BJ (cell line): ENCODE measurements around the gene SORBS1. TPM values are rescaled to one million over a fixed set of nuclear protein-coding genes. Genes with fewer than 3 reads are reported as not detected.
A peak's percentile ranks its signal among the peaks of the same experiment; 100 is the strongest.

ENCODE experiments used
- CTCF ChIA-PET: fragments of 350-600 bp; formaldehyde crosslinking; extraction: SDS; loops from one replicate; lab custom pipeline; 2021; ENCODE audit warnings: antibody characterized with exemption, inconsistent platforms; lab: Yijun Ruan, JAX
- POLR2A ChIA-PET: fragments of 300-600 bp; sonication (Branson Sonifier 250); formaldehyde crosslinking; extraction: SDS; loops from one replicate; lab custom pipeline; 2021; ENCODE audit warnings: antibody characterized with exemption; lab: Charles Lee
- DNase-seq: peaks from one replicate; pipeline ENCODE4 v3.0.0-alpha.2; 2011; ENCODE audit warnings: low read depth
- H3K27me3 ChIP-seq: 2 replicates; pipeline ENCODE4 v1.6.0; 2011; ENCODE audit warnings: low read length; ENCODE audit not compliant: control insufficient read depth, insufficient read depth
- H3K36me3 ChIP-seq: 2 replicates; pipeline ENCODE4 v1.5.1; 2011; ENCODE audit warnings: low read length; ENCODE audit not compliant: control insufficient read depth, insufficient read depth
- H3K4me3 ChIP-seq: 2 replicates; pipeline ENCODE4 v1.5.1; 2011; ENCODE audit warnings: low read depth, mild to moderate bottlenecking, control low read depth, low read length
- polyA plus RNA-seq: library from polyadenylated mRNA; depleted of rRNA; stranded (reverse); fragments of >200 nt; gene quantifications from 2 replicates; pipeline ENCODE4 v1.2.3, GENCODE V29; 2011
- TF ChIP-seq, protein P1 (sequence below): IDR thresholded peaks from 2 replicates; pipeline ENCODE4 v1.5.1; 2011; ENCODE audit warnings: low read depth, mild to moderate bottlenecking, control low read depth, inconsistent platforms, low read length, moderate library complexity; ENCODE audit not compliant: insufficient read depth

The SORBS1 gene
- polyA plus RNA-seq, 1 experiment = 1.8 TPM

DNA sequence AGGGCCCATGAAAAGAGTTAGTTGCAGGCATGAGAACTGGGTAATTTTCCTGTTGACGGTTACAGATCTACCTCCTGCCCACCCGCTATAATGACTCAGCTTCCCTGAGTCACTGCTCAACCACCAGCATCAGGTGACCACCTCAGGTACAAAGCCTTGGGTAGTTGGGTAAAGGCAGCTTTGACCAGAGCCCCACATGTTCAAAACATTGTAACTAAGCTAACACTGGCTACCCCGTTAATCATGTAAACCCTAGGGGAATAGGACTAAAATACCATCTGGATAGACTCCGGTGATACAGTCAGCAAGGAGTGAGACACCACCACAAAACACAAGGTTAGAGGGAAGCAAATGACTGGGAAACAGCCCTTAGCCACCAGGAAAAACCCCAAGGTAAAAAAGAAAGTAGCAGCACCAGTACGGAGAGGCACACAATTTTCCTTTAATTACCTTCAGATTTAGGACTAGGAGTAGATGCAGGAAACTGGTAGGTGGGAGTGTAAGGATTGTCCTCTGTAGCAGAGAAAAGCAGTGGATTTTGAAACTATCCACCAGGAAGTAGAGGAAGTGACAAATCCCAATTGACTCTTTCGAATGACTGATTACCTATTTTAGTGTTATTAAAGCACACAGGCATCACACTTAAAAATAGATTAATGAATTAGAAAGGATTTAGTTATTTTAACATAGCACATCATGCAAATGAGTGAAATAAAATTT is 166.8 kb downstream of the SORBS1 start:
- TF ChIP-seq, protein P1, sequence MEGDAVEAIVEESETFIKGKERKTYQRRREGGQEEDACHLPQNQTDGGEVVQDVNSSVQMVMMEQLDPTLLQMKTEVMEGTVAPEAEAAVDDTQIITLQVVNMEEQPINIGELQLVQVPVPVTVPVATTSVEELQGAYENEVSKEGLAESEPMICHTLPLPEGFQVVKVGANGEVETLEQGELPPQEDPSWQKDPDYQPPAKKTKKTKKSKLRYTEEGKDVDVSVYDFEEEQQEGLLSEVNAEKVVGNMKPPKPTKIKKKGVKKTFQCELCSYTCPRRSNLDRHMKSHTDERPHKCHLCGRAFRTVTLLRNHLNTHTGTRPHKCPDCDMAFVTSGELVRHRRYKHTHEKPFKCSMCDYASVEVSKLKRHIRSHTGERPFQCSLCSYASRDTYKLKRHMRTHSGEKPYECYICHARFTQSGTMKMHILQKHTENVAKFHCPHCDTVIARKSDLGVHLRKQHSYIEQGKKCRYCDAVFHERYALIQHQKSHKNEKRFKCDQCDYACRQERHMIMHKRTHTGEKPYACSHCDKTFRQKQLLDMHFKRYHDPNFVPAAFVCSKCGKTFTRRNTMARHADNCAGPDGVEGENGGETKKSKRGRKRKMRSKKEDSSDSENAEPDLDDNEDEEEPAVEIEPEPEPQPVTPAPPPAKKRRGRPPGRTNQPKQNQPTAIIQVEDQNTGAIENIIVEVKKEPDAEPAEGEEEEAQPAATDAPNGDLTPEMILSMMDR = no peak
- Histone ChIP-seq H3K27me3 (no peaks in the 10 kb centered on the region), H3K4me3 (no peak overlapping the region), H3K36me3 (no peaks in the 10 kb centered on the region)
- CTCF ChIA-PET = interaction anchor here (1.0 to 1.5 kb wide), 2 partner anchors 10 to 36 kb away, joined by 3 to 4 read pairs; no protein-coding TSS in a partner anchor
- POLR2A ChIA-PET = no interaction called here
- no peak for DNase-seq

DNA sequence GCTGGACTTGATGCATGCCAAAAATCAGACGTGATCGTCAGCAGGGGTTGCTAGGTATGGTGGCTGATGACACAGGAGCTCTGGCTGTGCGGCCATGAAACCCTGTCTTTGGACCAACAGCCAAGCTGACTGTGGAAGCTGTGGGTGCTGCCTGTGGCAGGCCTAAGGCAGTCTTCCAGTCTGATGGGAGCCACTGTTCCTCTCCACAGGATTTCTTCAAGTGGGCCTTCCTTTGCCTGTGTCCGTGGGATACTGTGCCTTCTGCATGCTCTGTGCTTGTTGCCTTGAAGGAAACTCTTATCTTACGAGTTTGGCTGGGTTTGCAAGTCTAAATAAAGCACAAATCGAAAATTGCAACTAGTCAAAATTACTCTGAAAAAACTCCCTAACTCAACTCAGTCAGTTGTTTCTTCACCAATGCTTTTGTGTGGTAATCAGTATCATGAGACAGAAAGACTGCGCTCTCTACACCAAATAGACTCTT is 168.4 kb downstream of the SORBS1 start:
- ChIA-PET POLR2A (no interaction called here), CTCF (interaction anchor here (1.1 to 4.4 kb wide), 2 partner anchors 14 to 19 kb away, joined by 4 to 13 read pairs; no protein-coding TSS in a partner anchor)
- H3K4me3 ChIP-seq = no peak overlapping the region
- DNase-seq = no peak
- no peaks in the 10 kb centered on the region for H3K36me3 ChIP-seq
- no peaks in the 10 kb centered on the region for H3K27me3 ChIP-seq
- TF ChIP-seq, protein P1 = no peak

DNA sequence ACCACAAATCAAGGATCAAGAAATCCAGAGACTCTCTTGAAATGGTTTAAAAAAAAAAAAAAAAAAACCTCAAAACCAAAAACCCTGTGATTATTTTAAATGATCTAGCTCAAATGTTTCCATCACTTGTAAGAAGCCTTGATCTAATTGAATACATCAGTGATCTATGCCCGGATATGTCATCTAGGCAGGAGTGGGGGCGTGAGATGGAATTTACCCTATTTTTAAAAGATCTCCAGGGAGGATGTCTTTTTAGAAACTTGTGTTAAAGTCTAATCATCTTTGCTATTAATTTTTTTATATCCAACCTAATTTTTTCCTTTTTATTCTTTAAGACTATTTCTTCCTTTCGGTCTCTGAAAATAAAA is 169.0 kb downstream of the SORBS1 start:
- CTCF ChIA-PET = interaction anchor here (0.6 to 4.4 kb wide), 3 partner anchors 14 to 212 kb away, joined by 3 to 13 read pairs (median 4); no protein-coding TSS in a partner anchor
- no peak for DNase-seq
- Histone ChIP-seq H3K36me3 (no peaks in the 10 kb centered on the region), H3K4me3 (no peak overlapping the region), H3K27me3 (no peaks in the 10 kb centered on the region)
- TF ChIP-seq, protein P1 = no peak
- POLR2A ChIA-PET = no interaction called here

DNA sequence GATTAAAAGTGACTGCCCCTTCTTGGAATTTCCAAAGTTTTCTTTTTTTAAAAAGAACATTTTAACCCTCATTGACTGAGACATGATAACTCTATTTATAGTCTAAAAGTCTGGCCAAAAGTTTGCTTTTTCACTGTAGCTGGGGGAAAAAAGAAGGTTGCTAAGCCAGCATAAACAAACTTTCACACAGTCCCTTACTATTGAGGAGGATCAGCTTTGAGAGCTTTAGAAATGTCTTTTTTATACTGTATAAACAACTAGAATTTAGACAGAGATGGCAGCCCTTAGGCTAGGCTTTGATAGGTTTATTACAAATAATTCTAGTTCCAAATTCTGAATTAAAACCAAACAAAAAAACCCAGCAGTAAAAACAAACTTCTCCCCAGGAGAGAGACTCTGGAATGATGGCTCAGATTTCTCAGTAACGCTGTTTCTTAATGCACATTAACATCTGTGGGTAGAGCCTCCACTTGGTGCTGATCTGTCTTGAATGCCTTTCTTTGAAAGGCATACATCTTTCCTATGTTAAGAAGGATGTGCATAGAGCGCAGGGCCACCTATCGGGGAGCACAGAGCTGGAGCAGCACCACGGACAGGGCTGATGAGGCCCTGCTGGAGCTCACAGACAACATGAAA is 169.5 kb downstream of the SORBS1 start:
- Histone ChIP-seq H3K36me3 (no peaks in the 10 kb centered on the region), H3K4me3 (no peak overlapping the region), H3K27me3 (no peaks in the 10 kb centered on the region)
- TF ChIP-seq, protein P1 = peak; percentile 33
- CTCF ChIA-PET = interaction anchor here (0.6 to 4.4 kb wide), 3 partner anchors 13 to 213 kb away, joined by 3 to 13 read pairs (median 4); no protein-coding TSS in a partner anchor
- POLR2A ChIA-PET = no interaction called here
- no peak for DNase-seq

DNA sequence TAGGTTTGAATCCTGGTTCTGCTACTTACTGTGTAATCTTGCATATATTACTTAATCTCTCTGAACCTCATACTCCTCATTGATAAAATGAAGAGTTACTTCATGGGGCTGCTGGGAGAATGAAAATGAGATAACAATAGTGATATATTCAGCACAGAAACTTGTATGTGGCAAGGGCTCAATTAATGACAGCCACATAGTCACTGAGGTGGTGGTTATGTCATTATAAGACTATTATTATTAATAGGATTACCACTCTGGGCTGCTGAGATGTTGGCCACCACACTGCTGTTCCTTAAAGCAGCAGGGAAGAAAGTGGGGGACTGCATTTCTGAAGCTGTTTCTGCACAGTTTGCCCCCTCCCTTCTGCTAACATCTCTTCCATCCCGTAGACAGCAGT is 170.0 kb downstream of the SORBS1 start:
- TF ChIP-seq, protein P1 = no peak
- no peaks in the 10 kb centered on the region for H3K27me3 ChIP-seq
- POLR2A ChIA-PET = no interaction called here
- DNase-seq = no peak
- no peaks in the 10 kb centered on the region for H3K36me3 ChIP-seq
- no peak overlapping the region for H3K4me3 ChIP-seq
- CTCF ChIA-PET = interaction anchor here (0.7 to 4.4 kb wide), 2 partner anchors 13 to 17 kb away, joined by 3 to 13 read pairs; no protein-coding TSS in a partner anchor
